ENCODE data around the gene P2RX2. TPM values are rescaled to one million over a fixed set of nuclear protein-coding genes. Genes with fewer than 3 reads are reported as not detected.

The P2RX2 gene
- total and polyA plus RNA-seq, 2 experiments from 2014 or later: 1.1 to 1.7 TPM

GRCh38 chr12:132647858-132648257 is 29.3 kb downstream of the P2RX2 start (continued):
- TF ChIP-seq, protein P1, sequence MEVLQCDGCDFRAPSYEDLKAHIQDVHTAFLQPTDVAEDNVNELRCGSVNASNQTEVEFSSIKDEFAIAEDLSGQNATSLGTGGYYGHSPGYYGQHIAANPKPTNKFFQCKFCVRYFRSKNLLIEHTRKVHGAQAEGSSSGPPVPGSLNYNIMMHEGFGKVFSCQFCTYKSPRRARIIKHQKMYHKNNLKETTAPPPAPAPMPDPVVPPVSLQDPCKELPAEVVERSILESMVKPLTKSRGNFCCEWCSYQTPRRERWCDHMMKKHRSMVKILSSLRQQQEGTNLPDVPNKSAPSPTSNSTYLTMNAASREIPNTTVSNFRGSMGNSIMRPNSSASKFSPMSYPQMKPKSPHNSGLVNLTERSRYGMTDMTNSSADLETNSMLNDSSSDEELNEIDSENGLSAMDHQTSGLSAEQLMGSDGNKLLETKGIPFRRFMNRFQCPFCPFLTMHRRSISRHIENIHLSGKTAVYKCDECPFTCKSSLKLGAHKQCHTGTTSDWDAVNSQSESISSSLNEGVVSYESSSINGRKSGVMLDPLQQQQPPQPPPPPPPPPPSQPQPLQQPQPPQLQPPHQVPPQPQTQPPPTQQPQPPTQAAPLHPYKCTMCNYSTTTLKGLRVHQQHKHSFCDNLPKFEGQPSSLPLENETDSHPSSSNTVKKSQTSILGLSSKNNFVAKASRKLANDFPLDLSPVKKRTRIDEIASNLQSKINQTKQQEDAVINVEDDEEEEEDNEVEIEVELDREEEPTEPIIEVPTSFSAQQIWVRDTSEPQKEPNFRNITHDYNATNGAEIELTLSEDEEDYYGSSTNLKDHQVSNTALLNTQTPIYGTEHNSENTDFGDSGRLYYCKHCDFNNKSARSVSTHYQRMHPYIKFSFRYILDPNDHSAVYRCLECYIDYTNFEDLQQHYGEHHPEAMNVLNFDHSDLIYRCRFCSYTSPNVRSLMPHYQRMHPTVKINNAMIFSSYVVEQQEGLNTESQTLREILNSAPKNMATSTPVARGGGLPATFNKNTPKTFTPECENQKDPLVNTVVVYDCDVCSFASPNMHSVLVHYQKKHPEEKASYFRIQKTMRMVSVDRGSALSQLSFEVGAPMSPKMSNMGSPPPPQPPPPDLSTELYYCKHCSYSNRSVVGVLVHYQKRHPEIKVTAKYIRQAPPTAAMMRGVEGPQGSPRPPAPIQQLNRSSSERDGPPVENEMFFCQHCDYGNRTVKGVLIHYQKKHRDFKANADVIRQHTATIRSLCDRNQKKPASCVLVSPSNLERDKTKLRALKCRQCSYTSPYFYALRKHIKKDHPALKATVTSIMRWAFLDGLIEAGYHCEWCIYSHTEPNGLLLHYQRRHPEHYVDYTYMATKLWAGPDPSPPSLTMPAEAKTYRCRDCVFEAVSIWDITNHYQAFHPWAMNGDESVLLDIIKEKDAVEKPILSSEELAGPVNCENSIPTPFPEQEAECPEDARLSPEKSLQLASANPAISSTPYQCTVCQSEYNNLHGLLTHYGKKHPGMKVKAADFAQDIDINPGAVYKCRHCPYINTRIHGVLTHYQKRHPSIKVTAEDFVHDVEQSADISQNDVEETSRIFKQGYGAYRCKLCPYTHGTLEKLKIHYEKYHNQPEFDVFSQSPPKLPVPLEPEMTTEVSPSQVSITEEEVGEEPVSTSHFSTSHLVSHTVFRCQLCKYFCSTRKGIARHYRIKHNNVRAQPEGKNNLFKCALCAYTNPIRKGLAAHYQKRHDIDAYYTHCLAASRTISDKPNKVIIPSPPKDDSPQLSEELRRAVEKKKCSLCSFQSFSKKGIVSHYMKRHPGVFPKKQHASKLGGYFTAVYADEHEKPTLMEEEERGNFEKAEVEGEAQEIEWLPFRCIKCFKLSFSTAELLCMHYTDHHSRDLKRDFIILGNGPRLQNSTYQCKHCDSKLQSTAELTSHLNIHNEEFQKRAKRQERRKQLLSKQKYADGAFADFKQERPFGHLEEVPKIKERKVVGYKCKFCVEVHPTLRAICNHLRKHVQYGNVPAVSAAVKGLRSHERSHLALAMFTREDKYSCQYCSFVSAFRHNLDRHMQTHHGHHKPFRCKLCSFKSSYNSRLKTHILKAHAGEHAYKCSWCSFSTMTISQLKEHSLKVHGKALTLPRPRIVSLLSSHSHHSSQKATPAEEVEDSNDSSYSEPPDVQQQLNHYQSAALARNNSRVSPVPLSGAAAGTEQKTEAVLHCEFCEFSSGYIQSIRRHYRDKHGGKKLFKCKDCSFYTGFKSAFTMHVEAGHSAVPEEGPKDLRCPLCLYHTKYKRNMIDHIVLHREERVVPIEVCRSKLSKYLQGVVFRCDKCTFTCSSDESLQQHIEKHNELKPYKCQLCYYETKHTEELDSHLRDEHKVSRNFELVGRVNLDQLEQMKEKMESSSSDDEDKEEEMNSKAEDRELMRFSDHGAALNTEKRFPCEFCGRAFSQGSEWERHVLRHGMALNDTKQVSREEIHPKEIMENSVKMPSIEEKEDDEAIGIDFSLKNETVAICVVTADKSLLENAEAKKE (CRISPR knock-in tag; IDR thresholded peaks at IDR 0.05): no peak
- no peak for TF ChIP-seq POLR2AphosphoS5 (IDR thresholded peaks at IDR 0.05; ENCODE audit: low read depth)
- no peak for TF ChIP-seq STAT1 (IDR thresholded peaks at IDR 0.05; ENCODE audit: unreplicated experiment)
- TF ChIP-seq ZNF114 (CRISPR knock-in tag; IDR thresholded peaks at IDR 0.05): no peak
- no peak for TF ChIP-seq REST (IDR thresholded peaks at IDR 0.05; ENCODE audit: unreplicated experiment)
- TF ChIP-seq, protein P2, sequence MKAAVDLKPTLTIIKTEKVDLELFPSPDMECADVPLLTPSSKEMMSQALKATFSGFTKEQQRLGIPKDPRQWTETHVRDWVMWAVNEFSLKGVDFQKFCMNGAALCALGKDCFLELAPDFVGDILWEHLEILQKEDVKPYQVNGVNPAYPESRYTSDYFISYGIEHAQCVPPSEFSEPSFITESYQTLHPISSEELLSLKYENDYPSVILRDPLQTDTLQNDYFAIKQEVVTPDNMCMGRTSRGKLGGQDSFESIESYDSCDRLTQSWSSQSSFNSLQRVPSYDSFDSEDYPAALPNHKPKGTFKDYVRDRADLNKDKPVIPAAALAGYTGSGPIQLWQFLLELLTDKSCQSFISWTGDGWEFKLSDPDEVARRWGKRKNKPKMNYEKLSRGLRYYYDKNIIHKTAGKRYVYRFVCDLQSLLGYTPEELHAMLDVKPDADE (IDR thresholded peaks at IDR 0.05): no peak
- TF ChIP-seq EZH2 (IDR thresholded peaks at IDR 0.05; ENCODE audit: low read depth, unreplicated experiment): no peak
- TF ChIP-seq CREB1 (CRISPR knock-in tag; IDR thresholded peaks at IDR 0.05; ENCODE audit: low read depth): no peak
